Keratinocyte (primary cell): Measurements from ENCODE around the gene RHCE. TPM values are rescaled to one million over a fixed set of nuclear protein-coding genes. Genes with fewer than 3 reads are reported as not detected.

Source experiments
- DNase-seq: peaks from one replicate; pipeline ENCODE4 v3.0.0-alpha.2; 2011; ENCODE audit warnings: low read depth, missing footprints, low spot score
- FAIRE-seq: peaks from 2 replicates; lab custom pipeline; 2011; peaks lifted over from hg19 to GRCh38; lab: Jason Lieb, UNC
- H2AFZ ChIP-seq: 2 replicates; pipeline ENCODE4 v1.6.0; 2012; ENCODE audit warnings: low read length, control low read depth, inconsistent platforms; ENCODE audit not compliant: control insufficient read depth
- H3K27ac ChIP-seq: 2 replicates; pipeline ENCODE4 v1.5.1; 2011; ENCODE audit warnings: low read length; ENCODE audit not compliant: control insufficient read depth, insufficient read depth
- H3K27me3 ChIP-seq: 3 replicates; pipeline ENCODE4 v1.6.0; 2011; ENCODE audit warnings: low read length; ENCODE audit not compliant: control insufficient read depth, insufficient read depth; ENCODE audit errors: extremely low read depth
- H3K36me3 ChIP-seq, 2 experiments: 2 replicates in 1 of 2; 3 replicates in 1 of 2; pipeline ENCODE4 v1.5.1; 2011; ENCODE audit warnings: low read length in 2 of 2, mild to moderate bottlenecking in 1 of 2; ENCODE audit not compliant: control insufficient read depth in 2 of 2, insufficient read depth in 2 of 2; ENCODE audit errors: extremely low read depth in 1 of 2
- H3K4me1 ChIP-seq: 3 replicates; pipeline ENCODE4 v1.5.1; 2011; ENCODE audit warnings: low read length; ENCODE audit not compliant: control insufficient read depth, insufficient read depth; ENCODE audit errors: extremely low read depth
- H3K4me2 ChIP-seq: 3 replicates; pipeline ENCODE4 v1.6.0; 2011; ENCODE audit warnings: low read depth, low read length; ENCODE audit not compliant: control insufficient read depth, insufficient read depth; ENCODE audit errors: extremely low read depth
- H3K4me3 ChIP-seq, 3 experiments: fragments of 200-600 bp in 1 of 3; sonication (generic) in 1 of 3; 2 replicates in 2 of 3; 3 replicates in 1 of 3; pipeline ENCODE4 v1.5.1; 2011 to 2016; ENCODE audit warnings: low read length in 3 of 3, mild to moderate bottlenecking in 3 of 3, control low read depth in 2 of 3, inconsistent platforms in 1 of 3, low read depth in 1 of 3, mixed read lengths in 1 of 3, mixed run types in 1 of 3, moderate library complexity in 1 of 3; ENCODE audit not compliant: control insufficient read depth in 2 of 3, insufficient read depth in 2 of 3; ENCODE audit errors: extremely low read depth in 1 of 3
- H3K79me2 ChIP-seq: 2 replicates; pipeline ENCODE4 v1.6.0; 2012; ENCODE audit warnings: low read length; ENCODE audit not compliant: control insufficient read depth, insufficient read depth
- H3K9ac ChIP-seq: 3 replicates; pipeline ENCODE4 v1.6.0; 2011; ENCODE audit warnings: low read length; ENCODE audit not compliant: control insufficient read depth, insufficient read depth; ENCODE audit errors: extremely low read depth
- H3K9me1 ChIP-seq: 3 replicates; pipeline ENCODE4 v1.6.0; 2011; ENCODE audit warnings: low read length; ENCODE audit not compliant: control insufficient read depth, insufficient read depth; ENCODE audit errors: extremely low read depth
- H3K9me3 ChIP-seq: 2 replicates; pipeline ENCODE4 v1.5.1; 2012; ENCODE audit warnings: low read depth, low read length; ENCODE audit not compliant: control insufficient read depth
- H4K20me1 ChIP-seq: 3 replicates; pipeline ENCODE4 v1.6.0; 2011; ENCODE audit warnings: low read length; ENCODE audit not compliant: control insufficient read depth, insufficient read depth; ENCODE audit errors: extremely low read depth
- CTCF ChIP-seq, 3 experiments: IDR thresholded peaks in 1 of 3; conservative IDR thresholded peaks in 1 of 3; optimal IDR thresholded peaks in 1 of 3; 2 replicates in 2 of 3; 3 replicates in 1 of 3; pipeline versions ENCODE3 to v1.5.1; 2011; ENCODE audit warnings: low read length in 3 of 3, mild to moderate bottlenecking in 3 of 3, moderate library complexity in 2 of 3, control low read depth in 1 of 3, inconsistent platforms in 1 of 3; ENCODE audit not compliant: insufficient read depth in 2 of 3; ENCODE audit errors: extremely low read depth in 1 of 3
- EZH2 ChIP-seq: IDR thresholded peaks from one replicate; pipeline ENCODE4 v1.6.1; 2012; ENCODE audit warnings: inconsistent platforms, mild to moderate bottlenecking, low read length, moderate library complexity
- dilution Hi-C: fragments of 300-500 bp; cut with MboI; formaldehyde crosslinking; loops from one replicate; pipeline ENCODE4 v1.7.0; 2020; ENCODE audit warnings: low sequenced_read_pairs; ENCODE audit not compliant: extremely low pct_ligation_motif_present
- polyA plus RNA-seq, 5 experiments: library from polyadenylated mRNA; depleted of rRNA in 3 of 5; stranded (reverse) in 3 of 5; stranded (forward) in 1 of 5; unstranded in 1 of 5; fragments of >200 nt; gene quantifications; 1 replicate in 1 of 5; 2 replicates in 3 of 5; 3 replicates in 1 of 5; pipeline versions ENCODE4 v1.2.1 to v1.2.3, GENCODE V29; 2011 to 2012; ENCODE audit warnings: missing spikeins in 2 of 5, low read depth in 1 of 5, low replicate concordance in 1 of 5

Gene RHCE
- polyA plus RNA-seq, 1 donor (not counting 4 experiments of a cell fraction or from before 2014, with no cell fraction given), result 0.20 TPM

DNA sequence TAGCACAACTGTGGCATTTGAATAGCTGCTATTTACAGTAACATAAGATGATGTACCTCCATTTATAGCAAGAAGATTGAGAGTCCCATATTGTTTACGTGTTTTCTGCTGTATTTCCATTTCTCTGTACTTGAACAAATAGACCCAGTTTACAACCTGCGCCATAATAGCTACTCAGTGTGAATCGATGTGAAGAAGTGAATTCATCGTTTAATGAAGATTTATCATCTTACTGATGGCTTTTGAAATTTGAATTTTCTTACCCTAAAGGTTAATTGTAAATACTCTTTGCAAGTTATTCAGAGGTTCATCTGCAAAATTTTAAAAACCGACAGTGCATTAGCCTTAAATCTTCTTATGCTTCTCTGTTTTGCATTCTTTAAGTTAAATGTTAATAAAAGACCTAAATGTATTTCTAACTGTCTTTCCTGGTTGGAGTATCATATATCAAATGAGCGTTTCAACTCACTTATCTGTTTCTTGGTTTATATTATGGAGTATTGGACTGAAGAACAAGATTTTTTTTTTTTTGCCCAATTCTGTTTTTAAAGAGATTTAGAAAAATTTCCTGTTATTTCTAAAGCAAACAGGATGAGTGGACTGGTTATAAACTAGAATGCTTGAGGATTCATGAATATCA lies 12.2 kb upstream of the RHCE start:
- dilution Hi-C loops, result no loop called here
- DNase-seq (no peak), FAIRE-seq (no peak)
- peaks cover 36% of the 10 kb centered on the region for H3K79me2 ChIP-seq
- TF ChIP-seq EZH2, result no peak
- TF ChIP-seq CTCF (optimal IDR thresholded peaks at IDR 0.05 in 1 of 3, IDR thresholded peaks at IDR 0.05 in 1 of 3, conservative IDR thresholded peaks at IDR 0.05 in 1 of 3; ENCODE audit: extremely low read depth in 1 of 3, insufficient read depth in 2 of 3, low read length in 3 of 3), result no peak
- H3K4me1 ChIP-seq, result peaks cover 28% of the 10 kb centered on the region
- H2AFZ ChIP-seq, result no peak overlapping the region
- no peak overlapping the region for H3K9ac ChIP-seq
- H3K4me2 ChIP-seq, result peak overlapping the region; percentile 96
- no peak overlapping the region for H3K27ac ChIP-seq
- H3K27me3 ChIP-seq, result no peaks in the 10 kb centered on the region
- H3K9me1 ChIP-seq, result no peaks in the 10 kb centered on the region
- H3K36me3 ChIP-seq, result no peaks in the 10 kb centered on the region
- H4K20me1 ChIP-seq, result no peaks in the 10 kb centered on the region
- H3K9me3 ChIP-seq, result no peaks in the 10 kb centered on the region
- no peak overlapping the region for H3K4me3 ChIP-seq

DNA sequence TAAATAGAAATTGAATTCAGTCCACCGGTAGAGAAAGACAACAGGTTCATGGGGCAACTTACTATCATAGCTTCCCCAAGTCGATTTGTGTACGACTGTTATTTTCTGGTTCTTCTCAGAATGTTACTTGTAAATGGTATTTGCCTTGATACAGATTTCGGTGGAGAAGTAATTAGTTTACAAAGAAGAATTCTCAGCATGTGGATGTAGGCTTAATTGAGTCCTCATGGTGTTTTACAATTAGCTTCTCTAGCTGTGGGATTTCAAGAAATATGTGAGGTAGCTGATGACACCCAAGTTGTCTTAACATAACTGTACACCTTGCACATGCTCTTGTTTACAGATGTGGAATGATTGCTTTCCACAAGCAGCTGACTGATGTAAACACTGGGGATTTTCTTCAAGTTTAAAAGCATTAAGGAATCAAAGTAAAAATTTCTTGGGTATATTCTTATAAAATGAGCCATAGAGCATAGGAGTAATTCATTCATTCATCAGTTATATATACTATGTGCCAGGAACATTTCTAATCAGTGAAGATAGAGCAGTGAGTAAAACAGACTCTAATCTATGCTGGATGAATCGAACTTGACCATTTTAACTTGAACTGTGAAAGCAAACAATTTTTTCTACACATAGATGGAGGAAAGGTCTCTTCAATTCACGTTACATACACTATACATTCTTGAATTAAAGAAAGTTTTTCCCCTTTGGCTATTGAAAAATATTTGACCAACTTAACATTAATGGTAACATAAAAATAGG lies 11.5 kb upstream of the RHCE start:
- dilution Hi-C loops, result no loop called here

More for the DNA sequence above, 11.5 kb upstream of the RHCE start:
- H3K27me3 ChIP-seq, result no peaks in the 10 kb centered on the region
- H3K9ac ChIP-seq, result peak overlapping the region; percentile 91
- no peaks in the 10 kb centered on the region for H4K20me1 ChIP-seq
- no peak for TF ChIP-seq CTCF (optimal IDR thresholded peaks at IDR 0.05 in 1 of 3, IDR thresholded peaks at IDR 0.05 in 1 of 3, conservative IDR thresholded peaks at IDR 0.05 in 1 of 3; ENCODE audit: extremely low read depth in 1 of 3, insufficient read depth in 2 of 3, low read length in 3 of 3)
- no peak for TF ChIP-seq EZH2
- H3K79me2 ChIP-seq, result peaks cover 31% of the 10 kb centered on the region
- peaks cover 28% of the 10 kb centered on the region for H3K4me1 ChIP-seq
- H3K36me3 ChIP-seq, result no peaks in the 10 kb centered on the region
- H3K4me2 ChIP-seq, result peak overlapping the region; percentile 96
- no peaks in the 10 kb centered on the region for H3K9me1 ChIP-seq
- no peak overlapping the region for H2AFZ ChIP-seq
- FAIRE-seq (no peak), DNase-seq (no peak)
- H3K4me3 ChIP-seq, result peak overlapping the region; percentile 52 to 79 (median 72)
- H3K27ac ChIP-seq, result peak overlapping the region; percentile 10
- no peaks in the 10 kb centered on the region for H3K9me3 ChIP-seq
